ENCODE results near the gene GABRB2. TPM values are rescaled to one million over a fixed set of nuclear protein-coding genes. Genes with fewer than 3 reads are reported as not detected.
"Not testable (repeated sequence)": the region's sequence is repeated elsewhere in the genome, so short reads cannot be mapped to it uniquely, and the experiment has no call there.

Gene GABRB2
- total RNA-seq, 2 experiments from 2014 or later: not detected

- Mint-ChIP-seq H3K27me3 (peaks cover 2% of the 10 kb centered on the region), H3K36me3 (no peaks in the 10 kb centered on the region), H3K9me3 (no peaks in the 10 kb centered on the region), H3K4me1 (ENCODE audit: low read depth) (no peaks in the 10 kb centered on the region), H3K4me3 (no peak overlapping the region), H3K27ac (no peak overlapping the region)
- DNase-seq: no peak
- intact Hi-C loops (cut with micrococcal nuclease): no loop called here
- CTCF ChIA-PET: no interaction called here
- POLR2A ChIA-PET: no interaction called here
Measured at GRCh38 chr5:161278739-161279660, 267.5 kb downstream of the GABRB2 start.

- POLR2A ChIA-PET: no interaction called here
- intact Hi-C loops (cut with micrococcal nuclease): no loop called here
- CTCF ChIA-PET: no interaction called here
Measured at GRCh38 chr5:161277011-161277410, 269.5 kb downstream of the GABRB2 start.

GRCh38 chr5:161274951-161275350, 271.6 kb downstream of the GABRB2 start:
- Mint-ChIP-seq H3K27me3 (no peaks in the 10 kb centered on the region), H3K36me3 (no peaks in the 10 kb centered on the region), H3K4me3 (no peak overlapping the region), H3K27ac (no peak overlapping the region), H3K4me1 (ENCODE audit: low read depth) (no peaks in the 10 kb centered on the region), H3K9me3 (peaks cover 2% of the 10 kb centered on the region)
- ChIA-PET POLR2A (no interaction called here), CTCF (no interaction called here)
- DNase-seq: no peak
- intact Hi-C loops (cut with micrococcal nuclease): no loop called here

More at GRCh38 chr5:161277011-161277410, 269.5 kb downstream of the GABRB2 start:
- Mint-ChIP-seq H3K4me1 (ENCODE audit: low read depth) (no peaks in the 10 kb centered on the region), H3K27me3 (peaks cover 2% of the 10 kb centered on the region), H3K9me3 (no peaks in the 10 kb centered on the region), H3K27ac (no peak overlapping the region), H3K4me3 (no peak overlapping the region), H3K36me3 (no peaks in the 10 kb centered on the region)
- no peak for DNase-seq

GRCh38 chr5:161273410-161273809, 273.1 kb downstream of the GABRB2 start:
- CTCF ChIA-PET: interaction anchor here (1.5 kb wide), 1 partner anchor 9 kb away, joined by 4 read pairs; no protein-coding TSS in a partner anchor
- intact Hi-C loops (cut with micrococcal nuclease): no loop called here
- no peak overlapping the region for H3K4me3 Mint-ChIP-seq
- no peaks in the 10 kb centered on the region for H3K36me3 Mint-ChIP-seq
- POLR2A ChIA-PET: no interaction called here
- no peaks in the 10 kb centered on the region for H3K27me3 Mint-ChIP-seq
- H3K27ac Mint-ChIP-seq: no peak overlapping the region
- H3K9me3 Mint-ChIP-seq: peaks cover 6% of the 10 kb centered on the region
- H3K4me1 Mint-ChIP-seq (ENCODE audit: low read depth): no peaks in the 10 kb centered on the region
- DNase-seq: no peak

GRCh38 chr5:161271816-161272215, 274.7 kb downstream of the GABRB2 start:
- intact Hi-C loops (cut with micrococcal nuclease): no loop called here
- CTCF ChIA-PET: no interaction called here
- H3K36me3 Mint-ChIP-seq: no peaks in the 10 kb centered on the region

GRCh38 chr5:161269125-161269524, 277.4 kb downstream of the GABRB2 start:
- Mint-ChIP-seq H3K36me3 (no peaks in the 10 kb centered on the region), H3K4me1 (ENCODE audit: low read depth) (no peaks in the 10 kb centered on the region), H3K27ac (no peak overlapping the region), H3K27me3 (no peaks in the 10 kb centered on the region), H3K4me3 (no peak overlapping the region), H3K9me3 (peaks cover 8% of the 10 kb centered on the region)
- DNase-seq: no peak
- ChIA-PET CTCF (no interaction called here), POLR2A (no interaction called here)
- intact Hi-C loops (cut with micrococcal nuclease): no loop called here

More at GRCh38 chr5:161271816-161272215, 274.7 kb downstream of the GABRB2 start:
- DNase-seq: no peak
- Mint-ChIP-seq H3K27me3 (no peaks in the 10 kb centered on the region), H3K4me3 (no peak overlapping the region), H3K27ac (no peak overlapping the region), H3K4me1 (ENCODE audit: low read depth) (no peaks in the 10 kb centered on the region), H3K9me3 (peaks cover 8% of the 10 kb centered on the region)
- POLR2A ChIA-PET: no interaction called here

- intact Hi-C loops (cut with micrococcal nuclease): no loop called here
- H3K4me3 Mint-ChIP-seq: no peak overlapping the region
- no peaks in the 10 kb centered on the region for H3K4me1 Mint-ChIP-seq (ENCODE audit: low read depth)
- no peak for DNase-seq
- H3K27ac Mint-ChIP-seq: no peak overlapping the region
- peaks cover 8% of the 10 kb centered on the region for H3K9me3 Mint-ChIP-seq
- ChIA-PET POLR2A (no interaction called here), CTCF (no interaction called here)
- no peaks in the 10 kb centered on the region for H3K27me3 Mint-ChIP-seq
- no peaks in the 10 kb centered on the region for H3K36me3 Mint-ChIP-seq
Measured at GRCh38 chr5:161266954-161267353, 279.6 kb downstream of the GABRB2 start.

- no peaks in the 10 kb centered on the region for H3K36me3 Mint-ChIP-seq
- DNase-seq: no peak
- no peaks in the 10 kb centered on the region for H3K27me3 Mint-ChIP-seq
- H3K4me3 Mint-ChIP-seq: no peak overlapping the region
- intact Hi-C loops (cut with micrococcal nuclease): no loop called here
- H3K4me1 Mint-ChIP-seq (ENCODE audit: low read depth): no peaks in the 10 kb centered on the region
- CTCF ChIA-PET: no interaction called here
- peaks cover 5% of the 10 kb centered on the region for H3K9me3 Mint-ChIP-seq
- no peak overlapping the region for H3K27ac Mint-ChIP-seq
- POLR2A ChIA-PET: no interaction called here
Measured at GRCh38 chr5:161265006-161265405, 281.5 kb downstream of the GABRB2 start.

GRCh38 chr5:161263191-161263590, 283.3 kb downstream of the GABRB2 start:
- Mint-ChIP-seq H3K36me3 (no peaks in the 10 kb centered on the region), H3K27me3 (no peaks in the 10 kb centered on the region), H3K9me3 (no peaks in the 10 kb centered on the region), H3K27ac (no peak overlapping the region), H3K4me1 (ENCODE audit: low read depth) (no peaks in the 10 kb centered on the region), H3K4me3 (no peak overlapping the region)
- intact Hi-C loops (cut with micrococcal nuclease): no loop called here
- CTCF ChIA-PET: no interaction called here
- DNase-seq: no peak
- POLR2A ChIA-PET: no interaction called here

- no peaks in the 10 kb centered on the region for H3K4me1 Mint-ChIP-seq (ENCODE audit: low read depth)
- DNase-seq: no peak
- H3K27ac Mint-ChIP-seq: no peak overlapping the region
- H3K9me3 Mint-ChIP-seq: no peaks in the 10 kb centered on the region
- intact Hi-C loops (cut with micrococcal nuclease): no loop called here
- H3K4me3 Mint-ChIP-seq: no peak overlapping the region
- CTCF ChIA-PET: no interaction called here
- POLR2A ChIA-PET: no interaction called here
- no peaks in the 10 kb centered on the region for H3K36me3 Mint-ChIP-seq
- no peaks in the 10 kb centered on the region for H3K27me3 Mint-ChIP-seq
Measured at GRCh38 chr5:161261668-161262323, 284.7 kb downstream of the GABRB2 start.

GRCh38 chr5:161258438-161258837, 288.1 kb downstream of the GABRB2 start:
- intact Hi-C loops (cut with micrococcal nuclease): no loop called here
- Mint-ChIP-seq H3K9me3 (no peaks in the 10 kb centered on the region), H3K27ac (no peak overlapping the region), H3K27me3 (no peaks in the 10 kb centered on the region), H3K4me3 (no peak overlapping the region), H3K4me1 (ENCODE audit: low read depth) (no peaks in the 10 kb centered on the region), H3K36me3 (no peaks in the 10 kb centered on the region)
- no peak for DNase-seq
- CTCF ChIA-PET: no interaction called here
- POLR2A ChIA-PET: no interaction called here

GRCh38 chr5:161256957-161257356, 289.6 kb downstream of the GABRB2 start:
- Mint-ChIP-seq H3K4me1 (ENCODE audit: low read depth) (no peaks in the 10 kb centered on the region), H3K27me3 (no peaks in the 10 kb centered on the region), H3K36me3 (no peaks in the 10 kb centered on the region), H3K4me3 (no peak overlapping the region), H3K27ac (no peak overlapping the region), H3K9me3 (no peaks in the 10 kb centered on the region)
- CTCF ChIA-PET: no interaction called here
- intact Hi-C loops (cut with micrococcal nuclease): no loop called here
- no peak for DNase-seq
- POLR2A ChIA-PET: no interaction called here

GRCh38 chr5:161252955-161253354, 293.6 kb downstream of the GABRB2 start:
- H3K36me3 Mint-ChIP-seq; H3K4me3 Mint-ChIP-seq; H3K4me1 Mint-ChIP-seq (ENCODE audit: low read depth); H3K9me3 Mint-ChIP-seq; DNase-seq; H3K27ac Mint-ChIP-seq; intact Hi-C loops (cut with micrococcal nuclease); CTCF ChIA-PET; H3K27me3 Mint-ChIP-seq; POLR2A ChIA-PET: not testable (repeated sequence)
